Endodermal cell (in vitro differentiated cells): ENCODE measurements around the gene HAND1. TPM values are rescaled to one million over a fixed set of nuclear protein-coding genes. Genes with fewer than 3 reads are reported as not detected.

Experiments
- DNase-seq: peaks from one replicate; pipeline ENCODE4 v3.0.0-alpha.2; 2017
- H3K27ac ChIP-seq: 2 replicates; pipeline ENCODE4 v1.5.1; 2013; ENCODE audit warnings: mild to moderate bottlenecking, low read depth, low read length, moderate library complexity
- H3K27me3 ChIP-seq: 2 replicates; pipeline ENCODE4 v1.6.1; 2013; ENCODE audit warnings: mild to moderate bottlenecking, low read length, moderate library complexity; ENCODE audit not compliant: insufficient read depth, control insufficient read depth, poor library complexity, severe bottlenecking
- H3K36me3 ChIP-seq: 2 replicates; pipeline ENCODE4 v1.7.0; 2013; ENCODE audit warnings: mild to moderate bottlenecking, low read length, moderate library complexity; ENCODE audit not compliant: control insufficient read depth, insufficient read depth
- H3K4me1 ChIP-seq: one replicate; pipeline ENCODE4 v1.7.0; 2013; ENCODE audit warnings: low read length; ENCODE audit not compliant: control insufficient read depth, insufficient read depth
- H3K4me3 ChIP-seq: 2 replicates; pipeline ENCODE4 v1.5.1; 2013; ENCODE audit warnings: mild to moderate bottlenecking, low read length, moderate library complexity
- H3K9ac ChIP-seq: 2 replicates; pipeline ENCODE4 v1.6.1; 2013; ENCODE audit warnings: mild to moderate bottlenecking, low read length, moderate library complexity; ENCODE audit not compliant: poor library complexity, severe bottlenecking; ENCODE audit errors: extremely low read depth
- H3K9me3 ChIP-seq: 2 replicates; pipeline ENCODE4 v1.6.1; 2013; ENCODE audit warnings: mild to moderate bottlenecking, low read length, moderate library complexity; ENCODE audit not compliant: control insufficient read depth
- H3K27ac Mint-ChIP-seq: 2 replicates; pipeline ENCODE4 v1.8.0; 2020; ENCODE audit warnings: mixed read lengths
- H3K27me3 Mint-ChIP-seq: 2 replicates; pipeline ENCODE4 v1.8.0; 2021; ENCODE audit warnings: mild to moderate bottlenecking, mixed read lengths; ENCODE audit not compliant: insufficient read depth
- H3K36me3 Mint-ChIP-seq: 2 replicates; pipeline ENCODE4 v1.8.0; 2020; ENCODE audit warnings: low read depth, mixed read lengths
- H3K4me1 Mint-ChIP-seq: 2 replicates; pipeline ENCODE4 v1.8.0; 2020; ENCODE audit warnings: mixed read lengths
- H3K4me3 Mint-ChIP-seq: 2 replicates; pipeline ENCODE4 v1.8.0; 2020; ENCODE audit warnings: mild to moderate bottlenecking, moderate library complexity, mixed read lengths
- H3K9me3 Mint-ChIP-seq: 2 replicates; pipeline ENCODE4 v1.8.0; 2020; ENCODE audit warnings: mild to moderate bottlenecking, mixed read lengths
- CTCF ChIP-seq: fragments of 200-600 bp; sonication (generic); conservative IDR thresholded peaks from 2 replicates; pipeline ENCODE4 v1.5.0; 2021; ENCODE audit warnings: antibody characterized with exemption, mild to moderate bottlenecking
- WGBS, 2 experiments: methylation state at CpG; one replicate each; pipeline versions ENCODE4 v1.1.5 to v1.1.7; 2013; ENCODE audit warnings: missing lambda C conversion rate in 2 of 2, mixed read lengths in 1 of 2; ENCODE audit not compliant: insufficient coverage in 1 of 2, insufficient read length in 1 of 2; 5-methylcytosine and 5-hydroxymethylcytosine counted together
- total RNA-seq, 2 donors: library from RNA; stranded (reverse); fragmentation: NEBNext Ultra II Directional in 1 of 2; extraction: Animal tissue kit (Norgen Biotek cat#: 25700) in 1 of 2; gene quantifications; 2 replicates in 1 of 2; 3 replicates in 1 of 2; pipeline ENCODE4 v1.2.1, GENCODE V29; 2021

The HAND1 gene
- total RNA-seq, 2 donors from 2014 or later, result not detected

GRCh38 chr5:154429341-154429740, 48.7 kb downstream of the HAND1 start:
- Histone ChIP-seq H3K9ac (no peak overlapping the region), H3K9me3 (no peaks in the 10 kb centered on the region), H3K36me3 (no peaks in the 10 kb centered on the region), H3K27ac (no peak overlapping the region), H3K4me1 (no peaks in the 10 kb centered on the region), H3K4me3 (no peak overlapping the region), H3K27me3 (no peaks in the 10 kb centered on the region)
- 92 to 98% methylated on average over 1 of the region's 1 CpG for WGBS, 2 experiments
- Mint-ChIP-seq H3K4me1 (no peaks in the 10 kb centered on the region), H3K9me3 (no peaks in the 10 kb centered on the region), H3K27me3 (no peaks in the 10 kb centered on the region), H3K4me3 (no peak overlapping the region), H3K36me3 (peaks cover 2% of the 10 kb centered on the region), H3K27ac (no peak overlapping the region)
- DNase-seq, result no peak
- TF ChIP-seq CTCF, result no peak

- no peaks in the 10 kb centered on the region for H3K27me3 Mint-ChIP-seq
Observed at GRCh38 chr5:154428208-154428607, 49.8 kb downstream of the HAND1 start.

More at GRCh38 chr5:154428208-154428607, 49.8 kb downstream of the HAND1 start:
- H3K4me1 ChIP-seq, result no peaks in the 10 kb centered on the region
- H3K9me3 Mint-ChIP-seq, result no peaks in the 10 kb centered on the region
- no peak for TF ChIP-seq CTCF
- H3K27ac Mint-ChIP-seq, result no peak overlapping the region
- H3K27me3 ChIP-seq, result no peaks in the 10 kb centered on the region
- peaks cover 2% of the 10 kb centered on the region for H3K9me3 ChIP-seq
- no peak overlapping the region for H3K9ac ChIP-seq
- H3K36me3 Mint-ChIP-seq, result peaks cover 2% of the 10 kb centered on the region
- DNase-seq, result no peak
- WGBS, 2 experiments, result 92% methylated on average over 2 of the region's 3 CpGs; no CpG with 5 or more reads in 1 of the 2 experiments
- no peaks in the 10 kb centered on the region for H3K4me1 Mint-ChIP-seq
- no peak overlapping the region for H3K4me3 Mint-ChIP-seq
- no peaks in the 10 kb centered on the region for H3K36me3 ChIP-seq
- no peak overlapping the region for H3K27ac ChIP-seq
- no peak overlapping the region for H3K4me3 ChIP-seq

Other genes starting within 250 kb of the HAND1 start
- gene SAP30L, start 32.2 kb downstream of the HAND1 start, total RNA-seq, result 10 to 100 TPM; 27.7 to 40.3 TPM